Measurements from ENCODE around the gene PRRC2C.

Gene PRRC2C

GRCh38 chr1:171627020-171627419 lies 141.7 kb downstream of the PRRC2C start:
- FAIRE-seq: no peak
- DNase-seq (ENCODE audit: insufficient read length, low spot score): no peak

DNA sequence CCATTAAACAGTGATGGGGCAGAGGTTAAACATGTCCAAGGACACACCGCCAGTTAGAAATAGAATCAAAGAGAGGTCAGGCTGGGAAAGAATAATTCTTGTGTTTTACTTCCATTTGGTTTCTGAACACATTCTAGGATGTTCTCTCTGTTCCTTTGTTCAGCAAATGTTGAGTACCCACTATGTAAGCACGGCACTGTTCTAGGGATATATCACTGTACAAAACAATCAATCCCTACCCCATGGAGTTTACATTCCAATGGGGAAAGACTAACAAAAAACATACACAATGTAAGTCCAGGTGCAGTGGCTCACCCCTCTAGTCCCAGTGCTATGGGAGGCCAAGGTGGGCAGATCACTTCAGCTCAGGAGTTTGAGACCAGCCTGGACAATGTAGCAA lies 142.9 kb downstream of the PRRC2C start:
- DNase-seq (ENCODE audit: insufficient read length, low spot score) (no peak), FAIRE-seq (no peak)

- no peak for FAIRE-seq
- DNase-seq (ENCODE audit: insufficient read length, low spot score): no peak
These were observed 150.3 kb downstream of the PRRC2C start for GRCh38 chr1:171635661-171636060.

DNA sequence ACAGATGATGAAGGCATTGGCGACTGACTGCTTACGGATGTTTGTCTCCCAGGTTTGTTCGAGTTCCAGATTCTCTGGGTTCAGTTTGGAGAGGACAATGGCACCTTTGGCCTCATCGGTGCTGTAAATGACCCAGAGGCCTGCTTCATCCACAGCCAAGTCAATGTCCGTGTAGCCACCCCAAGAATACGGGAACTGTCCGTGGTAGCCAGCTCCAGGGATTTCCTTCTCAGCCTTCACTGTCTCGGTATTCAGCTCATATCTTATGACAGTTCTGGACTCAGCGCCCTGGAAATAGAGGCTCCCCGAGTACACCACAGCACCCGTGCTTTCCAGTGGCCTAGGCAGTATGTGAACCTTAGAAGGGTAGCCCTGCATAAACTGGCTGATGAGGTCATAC lies 150.8 kb downstream of the PRRC2C start:
- DNase-seq (ENCODE audit: insufficient read length, low spot score) (no peak), FAIRE-seq (no peak)

DNA sequence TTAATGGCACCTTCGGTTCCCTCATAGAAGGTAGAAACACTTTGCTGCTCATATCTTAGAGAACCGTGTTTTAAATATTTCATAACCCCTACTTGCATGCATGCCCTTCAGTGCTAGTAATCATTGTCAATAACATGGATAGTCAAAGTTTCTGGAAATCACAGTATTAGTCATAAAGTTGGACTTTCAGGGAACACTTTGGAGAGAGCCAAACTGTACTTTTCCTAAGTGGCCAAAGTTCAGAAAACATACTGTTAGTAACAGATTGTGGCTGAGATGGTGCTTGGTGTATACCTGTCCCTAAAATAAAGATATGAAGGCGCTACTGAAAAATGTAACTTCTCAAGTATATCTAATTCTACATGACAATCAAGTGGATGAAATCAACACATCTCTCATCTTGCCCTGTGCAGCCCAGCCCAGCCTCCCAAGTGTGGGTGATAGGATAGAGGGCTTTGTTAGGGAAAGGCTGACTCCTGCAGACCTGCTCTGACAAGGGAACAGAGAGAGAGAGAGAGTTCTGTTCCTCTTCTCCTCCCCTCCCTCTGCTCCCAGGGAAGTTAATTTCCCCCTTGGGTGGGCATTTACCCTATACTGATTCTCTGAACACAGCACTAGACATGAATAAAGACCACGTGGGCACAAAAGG lies 152.7 kb downstream of the PRRC2C start:
- no peak for DNase-seq (ENCODE audit: insufficient read length, low spot score)
- FAIRE-seq: no peak

DNA sequence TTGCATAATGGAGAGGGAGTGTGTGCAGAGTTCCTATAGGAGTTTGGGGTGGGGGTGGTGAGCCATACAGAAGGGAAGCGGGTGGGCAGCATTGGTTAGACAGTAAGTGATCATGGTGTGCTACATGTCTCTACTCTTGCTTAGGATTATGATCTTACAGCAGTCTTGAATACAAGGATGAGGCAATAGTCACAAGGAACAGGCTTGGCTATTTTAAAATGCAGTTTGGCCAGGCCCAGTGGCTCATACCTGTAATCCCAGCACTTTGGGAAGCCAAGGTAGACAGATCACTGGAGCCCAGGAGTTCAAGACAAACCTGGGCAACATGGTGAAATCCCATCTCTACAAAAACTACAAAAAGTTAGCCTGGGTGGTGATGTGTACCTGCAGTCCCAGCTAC lies 154.9 kb downstream of the PRRC2C start:
- no peak for DNase-seq (ENCODE audit: insufficient read length, low spot score)
- FAIRE-seq: no peak

DNA sequence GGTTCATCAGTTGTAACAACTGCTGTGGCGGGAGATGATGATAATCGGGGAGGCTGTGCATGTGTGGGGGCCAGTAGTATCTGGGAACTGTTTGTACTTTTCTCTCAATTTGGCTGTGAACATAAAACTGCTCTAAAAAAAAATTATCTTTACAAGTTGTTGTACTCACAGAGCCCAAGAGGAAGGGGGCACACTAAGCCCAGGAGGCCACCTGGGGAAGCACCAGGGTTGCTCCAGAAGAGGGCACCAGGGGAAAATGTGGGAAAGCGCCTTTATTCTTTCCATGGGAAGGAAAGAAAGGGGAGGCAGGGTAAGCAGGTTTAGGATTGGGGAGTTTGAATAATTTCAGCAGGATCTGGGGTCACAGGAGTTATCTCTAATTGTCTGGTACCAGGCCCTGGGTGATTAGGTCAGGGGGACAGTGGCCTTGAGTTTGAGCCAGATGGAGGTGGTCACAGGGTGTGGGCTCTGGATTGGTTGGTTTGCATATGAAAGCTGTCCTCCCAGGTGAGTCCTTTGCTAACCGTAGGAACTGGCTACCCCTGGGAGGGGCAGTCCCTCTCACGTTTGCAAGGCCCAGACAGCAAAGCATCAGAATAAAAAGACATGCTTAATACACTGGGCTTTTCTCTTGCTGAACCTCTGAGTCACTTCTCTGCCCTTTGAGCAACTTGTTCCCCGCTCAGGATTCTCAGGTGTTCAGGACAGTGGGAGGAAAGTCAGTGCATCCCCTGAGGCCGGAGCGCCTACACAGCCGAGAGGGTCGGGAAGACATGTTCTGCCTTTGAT lies 155.9 kb downstream of the PRRC2C start:
- DNase-seq (ENCODE audit: insufficient read length, low spot score) (no peak), FAIRE-seq (no peak)

DNA sequence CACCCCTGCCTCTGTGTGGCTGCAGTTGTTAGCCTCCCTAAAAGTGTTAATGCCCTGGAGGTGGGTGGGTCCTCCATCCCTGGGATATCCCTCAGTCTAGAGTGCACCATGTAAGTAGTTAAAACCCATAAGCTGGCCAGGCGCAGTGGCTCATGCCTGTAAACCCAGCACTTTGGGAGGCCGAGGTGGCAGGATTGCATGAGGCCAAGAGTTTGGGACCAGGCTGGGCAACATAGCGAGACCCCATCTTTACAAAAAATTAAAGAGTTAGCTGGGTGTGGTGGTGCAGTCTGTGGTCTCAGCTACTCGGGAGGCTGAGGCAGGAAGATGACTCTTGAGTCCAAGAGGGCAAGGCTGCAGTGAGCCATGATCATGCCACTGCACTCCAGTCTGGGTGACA lies 156.9 kb downstream of the PRRC2C start:
- no peak for FAIRE-seq
- no peak for DNase-seq (ENCODE audit: insufficient read length, low spot score)
